DND-41 (cell line): ENCODE results near the gene PTPRJ.
A peak's percentile ranks its signal among the peaks of the same experiment; 100 is the strongest.

Experiments used
- ATAC-seq: fragments of 200-7000 bp; cut with Tn5 transposase; 3 replicates; pipeline ENCODE4 v1.9.1; 2021; ENCODE audit warnings: low read depth; ENCODE audit not compliant: insufficient read depth
- DNase-seq: peaks from one replicate; pipeline ENCODE4 v3.0.0-alpha.2; 2020
- H2AFZ ChIP-seq: 2 replicates; pipeline ENCODE4 v1.6.0; 2012; ENCODE audit warnings: low read depth, low read length
- H3K27ac ChIP-seq: 2 replicates; pipeline ENCODE4 v1.5.1; 2012; ENCODE audit warnings: low read length, inconsistent platforms
- H3K27me3 ChIP-seq: fragments of 200-600 bp; sonication (generic); 2 replicates; pipeline ENCODE4 v1.6.0; 2012; ENCODE audit warnings: low read length, mild to moderate bottlenecking, inconsistent platforms; ENCODE audit not compliant: insufficient read depth, poor library complexity
- H3K36me3 ChIP-seq: 2 replicates; pipeline ENCODE4 v1.5.1; 2012; ENCODE audit warnings: low read length, inconsistent platforms; ENCODE audit not compliant: insufficient read depth
- H3K4me1 ChIP-seq: 2 replicates; pipeline ENCODE4 v1.5.1; 2012; ENCODE audit warnings: mild to moderate bottlenecking, low read length; ENCODE audit not compliant: insufficient read depth
- H3K4me2 ChIP-seq: 2 replicates; pipeline ENCODE4 v1.6.0; 2012; ENCODE audit warnings: mild to moderate bottlenecking, moderate library complexity, low read length, inconsistent platforms; ENCODE audit not compliant: insufficient read depth
- H3K4me3 ChIP-seq, 2 experiments: fragments of 200-600 bp in 1 of 2; shearing (Covaris generic) in 1 of 2; 2 replicates each; pipeline ENCODE4 v1.5.1; 2012 to 2016; ENCODE audit warnings: inconsistent platforms in 2 of 2, low read length in 2 of 2, mild to moderate bottlenecking in 2 of 2, low read depth in 1 of 2, moderate library complexity in 1 of 2
- H3K79me2 ChIP-seq: 2 replicates; pipeline ENCODE4 v1.6.0; 2012; ENCODE audit warnings: low read length, inconsistent platforms; ENCODE audit not compliant: insufficient read depth
- H3K9ac ChIP-seq: 2 replicates; pipeline ENCODE4 v1.6.0; 2012; ENCODE audit warnings: low read depth, mild to moderate bottlenecking, inconsistent platforms, low read length, moderate library complexity
- H3K9me3 ChIP-seq: 2 replicates; pipeline ENCODE4 v1.5.1; 2012; ENCODE audit warnings: low read length, moderate library complexity, mild to moderate bottlenecking, inconsistent platforms; ENCODE audit not compliant: insufficient read depth, severe bottlenecking
- H4K20me1 ChIP-seq: 2 replicates; pipeline ENCODE4 v1.6.0; 2012; ENCODE audit warnings: low read length; ENCODE audit not compliant: insufficient read depth
- CTCF ChIP-seq: IDR thresholded peaks from 2 replicates; pipeline ENCODE4 v1.5.1; 2012; ENCODE audit warnings: borderline replicate concordance, low read length, moderate library complexity, mild to moderate bottlenecking; ENCODE audit not compliant: poor library complexity, severe bottlenecking; ENCODE audit errors: extremely low read depth
- EZH2 ChIP-seq: IDR thresholded peaks from 3 replicates; pipeline ENCODE4 v1.6.1; 2012; ENCODE audit warnings: borderline replicate concordance, low read depth, mild to moderate bottlenecking, moderate library complexity, low read length, inconsistent platforms; ENCODE audit not compliant: severe bottlenecking

PTPRJ gene

GRCh38 chr11:48032721-48033120 lies 52.4 kb downstream of the PTPRJ start:
- Histone ChIP-seq H3K4me1 (peaks cover 18% of the 10 kb centered on the region), H3K4me3 (no peak overlapping the region), H3K9ac (no peak overlapping the region), H3K36me3 (no peaks in the 10 kb centered on the region), H2AFZ (no peak overlapping the region), H3K4me2 (no peak overlapping the region), H4K20me1 (no peaks in the 10 kb centered on the region; the same call in 1 of the 2 replicates), H3K27me3 (no peaks in the 10 kb centered on the region), H3K27ac (no peak overlapping the region), H3K79me2 (no peaks in the 10 kb centered on the region), H3K9me3 (no peaks in the 10 kb centered on the region)
- DNase-seq: no peak
- no peak for TF ChIP-seq CTCF
- no peak for TF ChIP-seq EZH2
- ATAC-seq: no peak

DNA sequence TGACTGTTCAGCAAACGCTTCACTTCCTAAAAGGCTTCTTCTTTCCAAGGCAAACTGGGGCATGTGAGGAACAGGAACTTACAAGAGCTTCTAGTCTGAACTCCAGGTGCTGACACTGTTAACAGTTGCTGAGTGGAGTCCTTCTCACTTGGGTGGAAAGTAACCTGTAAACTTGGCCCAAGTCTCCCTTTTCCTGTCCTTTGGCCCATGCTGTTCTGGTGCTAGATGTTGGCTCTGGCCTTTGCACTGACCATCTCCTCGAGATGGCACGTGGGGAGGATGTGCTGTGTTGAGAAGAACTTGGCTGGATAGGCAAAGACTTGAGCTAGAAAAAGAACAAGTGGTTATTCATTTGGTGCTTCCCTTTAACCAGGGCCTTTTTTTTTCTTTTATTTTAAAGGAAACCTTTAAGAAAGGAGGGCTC lies 53.6 kb downstream of the PTPRJ start:
- Histone ChIP-seq H3K27ac (no peak overlapping the region), H2AFZ (no peak overlapping the region), H3K36me3 (no peaks in the 10 kb centered on the region), H4K20me1 (no peaks in the 10 kb centered on the region; the same call in 1 of the 2 replicates), H3K79me2 (no peaks in the 10 kb centered on the region), H3K4me3 (no peak overlapping the region), H3K9ac (no peak overlapping the region), H3K4me1 (peaks cover 18% of the 10 kb centered on the region), H3K9me3 (no peaks in the 10 kb centered on the region), H3K27me3 (no peaks in the 10 kb centered on the region), H3K4me2 (no peak overlapping the region)
- no peak for ATAC-seq
- TF ChIP-seq EZH2: no peak
- TF ChIP-seq CTCF: no peak
- no peak for DNase-seq

- no peak overlapping the region for H2AFZ ChIP-seq
- H3K9ac ChIP-seq: no peak overlapping the region
- peak; percentile 93 for ATAC-seq
- peaks cover 18% of the 10 kb centered on the region for H3K4me1 ChIP-seq
- H3K4me3 ChIP-seq: no peak overlapping the region
- H3K9me3 ChIP-seq: no peaks in the 10 kb centered on the region
- H3K27me3 ChIP-seq: no peaks in the 10 kb centered on the region
- H3K79me2 ChIP-seq: no peaks in the 10 kb centered on the region
- H4K20me1 ChIP-seq: no peaks in the 10 kb centered on the region; the same call in 1 of the 2 replicates
- no peak for TF ChIP-seq EZH2
- DNase-seq: peak; percentile 70
- H3K36me3 ChIP-seq: no peaks in the 10 kb centered on the region
- H3K27ac ChIP-seq: no peak overlapping the region
- 0 out of 2 replicates have a peak overlapping the region, but pooled peaks have one; percentile 13 for H3K4me2 ChIP-seq
Measured at GRCh38 chr11:48034926-48035871, 54.8 kb downstream of the PTPRJ start.

GRCh38 chr11:48036011-48036410 lies 55.7 kb downstream of the PTPRJ start:
- no peaks in the 10 kb centered on the region; the same call in 1 of the 2 replicates for H4K20me1 ChIP-seq
- no peak overlapping the region for H3K4me2 ChIP-seq
- no peaks in the 10 kb centered on the region for H3K36me3 ChIP-seq
- no peaks in the 10 kb centered on the region for H3K27me3 ChIP-seq
- H3K79me2 ChIP-seq: no peaks in the 10 kb centered on the region
- ATAC-seq (0 out of 3 replicates have a peak, but pooled peaks have one; percentile 8), DNase-seq (no peak)
- H3K4me1 ChIP-seq: peaks cover 18% of the 10 kb centered on the region
- H3K27ac ChIP-seq: no peak overlapping the region
- no peak overlapping the region for H2AFZ ChIP-seq
- H3K9ac ChIP-seq: no peak overlapping the region
- no peak overlapping the region for H3K4me3 ChIP-seq
- no peaks in the 10 kb centered on the region for H3K9me3 ChIP-seq
- TF ChIP-seq EZH2: no peak
- TF ChIP-seq CTCF: no peak
